OCI-LY7 (cell line): ENCODE measurements around the gene YARS1.

Experiments
- EZH2phosphoT487 ChIP-seq: fragments of 200-600 bp; sonication (generic); IDR thresholded peaks from 2 replicates; pipeline ENCODE4 v1.6.1; 2018; ENCODE audit warnings: low read depth, borderline replicate concordance, mild to moderate bottlenecking, mixed run types, antibody characterized with exemption, low read length, moderate library complexity, mixed read lengths
- TF ChIP-seq, protein P1 (sequence below): fragments of 200-600 bp; sonication (generic); conservative IDR thresholded peaks from 2 replicates; pipeline ENCODE4 v1.5.1; 2014; ENCODE audit warnings: mild to moderate bottlenecking, antibody characterized with exemption, low read length, moderate library complexity, mixed read lengths

DNA sequence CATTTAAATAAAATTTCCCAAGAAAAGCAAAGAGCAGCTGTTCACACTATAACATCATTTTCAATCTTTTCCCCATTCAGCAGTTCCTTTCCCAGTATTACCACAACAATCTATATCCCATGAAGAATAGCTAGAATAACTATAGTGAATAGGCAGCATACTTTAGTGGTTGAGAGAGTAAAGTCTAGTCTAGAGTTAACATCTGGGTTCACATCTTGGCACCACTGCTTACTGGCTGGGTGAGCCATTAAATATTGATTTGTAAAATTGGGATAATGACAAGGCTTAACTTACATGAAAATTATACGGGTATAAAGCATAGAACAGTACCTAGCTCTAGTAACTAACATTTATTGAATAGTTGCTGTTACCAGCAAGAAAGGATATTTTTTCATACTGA lies 14.7 kb upstream of the YARS1 start:
- TF ChIP-seq, protein P1, sequence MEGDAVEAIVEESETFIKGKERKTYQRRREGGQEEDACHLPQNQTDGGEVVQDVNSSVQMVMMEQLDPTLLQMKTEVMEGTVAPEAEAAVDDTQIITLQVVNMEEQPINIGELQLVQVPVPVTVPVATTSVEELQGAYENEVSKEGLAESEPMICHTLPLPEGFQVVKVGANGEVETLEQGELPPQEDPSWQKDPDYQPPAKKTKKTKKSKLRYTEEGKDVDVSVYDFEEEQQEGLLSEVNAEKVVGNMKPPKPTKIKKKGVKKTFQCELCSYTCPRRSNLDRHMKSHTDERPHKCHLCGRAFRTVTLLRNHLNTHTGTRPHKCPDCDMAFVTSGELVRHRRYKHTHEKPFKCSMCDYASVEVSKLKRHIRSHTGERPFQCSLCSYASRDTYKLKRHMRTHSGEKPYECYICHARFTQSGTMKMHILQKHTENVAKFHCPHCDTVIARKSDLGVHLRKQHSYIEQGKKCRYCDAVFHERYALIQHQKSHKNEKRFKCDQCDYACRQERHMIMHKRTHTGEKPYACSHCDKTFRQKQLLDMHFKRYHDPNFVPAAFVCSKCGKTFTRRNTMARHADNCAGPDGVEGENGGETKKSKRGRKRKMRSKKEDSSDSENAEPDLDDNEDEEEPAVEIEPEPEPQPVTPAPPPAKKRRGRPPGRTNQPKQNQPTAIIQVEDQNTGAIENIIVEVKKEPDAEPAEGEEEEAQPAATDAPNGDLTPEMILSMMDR: no peak
- no peak for TF ChIP-seq EZH2phosphoT487
